GM18505 (cell line): ENCODE data around the gene KIAA2012.
"Not testable (repeated sequence)": the region's sequence is repeated elsewhere in the genome, so short reads cannot be mapped to it uniquely, and the experiment has no call there.

ENCODE experiments used
- ATAC-seq: cut with Tn5 transposase; IDR thresholded peaks from one replicate; pipeline ENCODE4 v1.9.1; 2021; ENCODE audit not compliant: unreplicated experiment
- POLR2A ChIP-seq: IDR thresholded peaks from 4 replicates; pipeline ENCODE4 v1.6.1; 2011; ENCODE audit warnings: borderline replicate concordance; ENCODE audit not compliant: insufficient read depth, insufficient read length; ENCODE audit errors: extremely low read depth

The KIAA2012 gene

DNA sequence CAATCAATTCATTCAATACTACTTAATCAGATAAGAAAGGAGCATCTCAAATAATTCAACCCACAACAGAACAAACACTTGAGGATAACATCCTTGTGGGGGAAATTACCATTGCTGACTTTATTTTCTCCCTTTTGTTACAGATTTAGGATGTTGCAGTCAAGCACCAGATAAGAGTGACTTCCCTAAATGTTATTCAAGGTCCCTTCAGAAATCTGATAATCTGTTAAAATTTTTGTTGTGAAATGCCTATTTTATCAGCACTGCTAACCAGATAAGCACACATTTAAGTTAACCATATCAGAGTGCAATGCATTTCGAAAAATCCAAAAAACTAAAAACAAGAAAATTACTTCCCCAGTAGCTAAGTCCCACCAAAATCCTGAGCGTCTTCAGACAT is 131.8 kb downstream of the KIAA2012 start:
- ATAC-seq = no peak
- TF ChIP-seq POLR2A = no peak

DNA sequence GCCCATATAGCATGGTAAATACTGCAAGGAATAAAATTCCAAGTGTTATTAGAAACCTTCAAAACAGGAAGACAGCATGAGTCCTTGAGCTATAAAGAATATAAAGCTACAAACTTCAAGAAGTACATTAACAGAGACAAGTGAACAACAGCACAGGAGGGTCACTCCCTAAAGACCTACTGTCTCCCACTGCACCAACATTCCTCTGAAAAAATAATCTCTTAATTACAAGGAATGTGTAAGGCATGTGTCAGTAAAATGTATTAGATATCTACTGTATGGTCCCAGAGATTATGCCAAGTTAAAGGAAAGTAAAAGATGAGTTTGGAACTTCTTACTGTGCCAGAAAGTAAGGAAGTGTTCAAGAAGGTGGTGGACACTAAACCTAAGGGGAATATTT is 135.5 kb downstream of the KIAA2012 start:
- ATAC-seq = no peak
- TF ChIP-seq POLR2A = no peak

DNA sequence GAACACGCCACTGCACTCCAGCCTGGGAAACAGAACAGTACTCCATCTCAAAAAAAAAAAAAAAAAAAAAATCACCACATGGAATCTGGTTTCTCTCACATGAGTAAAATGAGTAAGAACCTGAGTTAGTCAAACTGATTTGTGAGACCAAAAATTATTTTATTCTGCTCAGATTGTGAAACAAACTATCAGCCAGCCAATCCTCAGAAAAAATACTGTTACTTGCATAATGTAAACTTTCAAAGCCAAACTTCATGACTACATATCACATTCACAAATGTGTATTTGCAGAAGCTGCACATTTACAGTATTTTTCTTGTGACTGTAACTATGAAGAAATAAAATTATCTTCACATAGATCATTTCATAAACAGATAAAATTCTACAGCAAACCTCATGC is 142.1 kb downstream of the KIAA2012 start:
- TF ChIP-seq POLR2A = no peak
- no peak for ATAC-seq

DNA sequence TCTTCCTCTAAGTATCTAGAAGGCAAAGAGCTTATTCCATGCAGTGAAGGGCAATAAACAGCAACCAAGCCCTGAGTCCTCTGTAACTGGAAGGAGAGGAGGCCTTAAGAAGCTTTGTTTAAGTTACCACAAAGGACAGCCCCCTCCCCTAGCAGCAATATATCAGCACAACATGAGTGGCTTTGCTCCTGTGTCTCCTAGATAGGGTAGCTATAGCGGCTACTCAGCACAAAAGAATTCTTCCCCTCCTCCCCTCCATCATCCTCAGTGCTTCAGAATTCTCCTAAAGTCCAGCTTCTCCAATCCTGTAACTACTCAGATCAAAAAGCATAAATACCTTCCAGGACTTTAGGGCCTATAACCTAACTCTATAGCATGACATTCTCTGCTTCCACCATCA is 148.8 kb downstream of the KIAA2012 start:
- no peak for ATAC-seq
- no peak for TF ChIP-seq POLR2A

DNA sequence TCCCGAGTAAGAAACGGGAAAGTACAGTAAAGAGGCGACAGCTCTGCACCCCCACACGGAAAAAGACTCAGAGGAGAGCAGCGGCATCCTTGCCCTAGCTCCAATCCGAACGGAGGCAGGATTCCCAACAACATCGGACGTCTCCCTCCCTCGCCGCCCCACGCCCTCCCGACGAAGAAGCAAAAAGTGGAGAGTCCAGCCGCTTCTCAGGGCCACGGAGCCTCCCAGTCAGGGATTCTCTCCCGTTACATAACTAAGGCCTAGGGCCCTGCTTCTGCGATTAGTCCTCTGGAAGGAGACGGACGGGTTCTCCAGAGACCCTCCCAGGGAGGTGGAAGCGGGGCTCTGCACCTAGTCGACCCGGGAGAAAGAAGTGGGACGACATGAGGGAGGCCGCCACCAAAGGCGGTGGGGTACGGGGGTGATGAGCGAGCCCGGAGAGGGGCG is 164.8 kb downstream of the KIAA2012 start:
- no peak for TF ChIP-seq POLR2A
- ATAC-seq = peak; percentile 59

DNA sequence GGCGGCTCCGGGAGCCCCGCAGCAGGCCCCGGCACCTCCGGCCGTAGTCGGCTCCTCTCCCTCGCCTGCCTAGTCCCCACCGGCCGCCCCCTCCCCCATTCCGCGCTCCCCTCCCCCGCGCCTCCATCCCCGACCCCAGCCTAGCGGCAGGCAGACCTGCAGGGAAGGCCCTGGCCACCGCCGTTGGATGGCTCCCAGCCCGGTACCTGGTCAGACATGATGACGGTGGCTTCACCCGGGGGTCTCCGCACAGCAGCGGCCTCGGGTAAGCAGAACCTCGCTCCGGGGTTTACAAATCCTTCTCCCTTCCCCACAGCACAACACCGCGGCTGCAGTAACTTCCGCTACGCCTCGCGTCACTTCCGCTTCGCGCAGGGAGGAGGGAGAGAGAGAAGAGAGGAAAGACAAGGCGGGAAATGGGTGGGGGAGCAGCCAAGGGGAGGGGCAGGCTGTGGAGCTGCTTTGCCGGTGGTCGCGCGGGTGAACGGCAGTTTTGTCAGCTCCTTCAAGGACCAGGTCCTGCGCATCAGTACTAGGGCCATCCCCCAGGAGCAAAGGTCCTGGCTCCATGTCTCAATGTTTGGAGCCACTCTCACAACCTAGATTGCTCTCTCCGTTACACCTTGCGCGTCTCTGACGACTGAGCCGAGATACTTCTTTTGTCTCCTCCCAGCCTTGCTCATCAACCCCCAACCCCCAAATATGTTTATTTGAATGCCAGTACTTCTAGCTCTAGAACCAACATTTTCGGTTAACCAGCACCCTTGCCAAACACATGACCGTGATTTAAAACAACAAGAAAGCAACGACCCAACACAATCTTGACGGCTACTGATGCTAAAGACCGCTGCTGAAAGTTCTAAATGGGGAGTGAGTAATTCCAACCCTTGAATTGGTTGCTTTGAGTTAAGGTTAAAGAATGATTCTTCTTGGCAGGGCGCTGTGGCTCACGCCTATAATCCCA is 165.5 kb downstream of the KIAA2012 start, which contains the start of gene SUMO1:
Gene SUMO1 (minus strand): TSS at position 364 of the 964 bp plus-strand sequence. CDS start 146 bp downstream, at position 218.
- TF ChIP-seq POLR2A = peak; percentile 76
- ATAC-seq = peak; percentile 92

DNA sequence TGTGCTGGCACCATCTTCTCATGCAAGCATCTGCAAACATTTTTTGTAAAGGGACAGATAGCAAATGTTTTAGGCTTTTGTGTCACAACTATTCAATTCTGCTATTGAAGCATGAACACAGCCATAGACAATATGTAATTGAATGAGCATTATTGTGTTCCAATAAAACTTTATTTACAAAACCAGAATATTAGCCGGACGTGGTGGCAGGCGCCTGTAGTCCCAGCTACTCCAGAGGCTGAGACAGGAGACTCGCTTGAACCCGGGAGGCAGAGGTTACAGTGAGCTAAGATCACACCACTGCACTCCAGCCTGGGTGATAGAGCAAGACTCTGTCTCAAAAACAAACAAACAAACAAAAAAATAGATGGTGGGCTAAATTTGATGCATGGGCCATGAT is 174.7 kb downstream of the KIAA2012 start:
- ATAC-seq = not testable (repeated sequence)

DNA sequence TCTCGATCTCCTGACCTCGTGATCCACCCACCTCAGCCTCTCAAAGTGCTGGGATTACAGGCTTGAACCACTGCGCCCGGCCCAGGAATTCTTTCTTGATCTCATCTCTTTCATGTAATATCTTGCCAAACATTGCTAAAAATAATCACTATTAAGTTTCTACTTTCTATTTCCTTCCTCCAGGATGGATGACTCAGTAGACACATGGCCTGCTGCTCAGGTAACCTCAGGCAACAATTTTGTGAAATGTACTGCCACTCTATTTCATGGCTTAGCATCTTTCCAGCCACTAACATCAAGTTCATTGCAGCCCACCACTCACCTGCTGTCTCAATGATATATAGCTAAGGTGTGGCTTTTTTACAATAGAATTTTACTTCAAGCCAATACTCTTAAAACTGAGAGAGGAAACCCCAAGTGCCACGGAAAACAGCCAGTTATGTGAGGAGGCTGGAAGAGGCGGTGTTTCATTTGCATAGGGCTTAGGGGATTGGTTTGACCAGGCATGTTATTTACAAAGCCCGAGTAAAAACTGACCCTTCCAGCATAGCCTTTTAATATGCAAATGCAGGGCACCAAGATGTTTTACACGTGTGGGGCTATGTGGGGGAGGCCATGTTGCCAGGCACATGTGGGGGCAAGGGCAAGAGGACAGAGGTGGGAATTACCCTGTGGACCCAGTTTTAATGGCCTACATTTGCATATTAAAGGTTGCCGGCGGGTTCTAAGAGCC is 176.6 kb downstream of the KIAA2012 start:
- no peak for ATAC-seq

DNA sequence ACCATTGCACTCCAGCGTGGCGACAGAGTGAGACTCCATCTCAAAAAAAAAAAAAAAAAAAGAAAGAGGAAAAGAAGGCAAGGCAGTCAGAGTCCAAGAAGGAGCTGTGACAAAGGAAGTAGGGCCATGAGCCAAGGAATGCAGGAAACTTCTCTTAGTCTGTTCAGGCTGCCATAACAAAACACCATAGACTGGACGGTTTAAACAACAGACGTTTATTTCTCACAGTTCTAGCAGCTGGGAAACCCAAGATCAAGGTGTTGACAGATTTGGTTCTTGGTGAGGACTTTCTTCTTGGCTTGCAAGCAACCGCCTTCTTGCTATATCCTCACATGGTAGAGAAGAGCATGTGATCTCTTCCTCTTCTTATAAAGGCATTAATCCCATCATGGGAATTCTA is 178.4 kb downstream of the KIAA2012 start:
- no peak for TF ChIP-seq POLR2A
- ATAC-seq = no peak

More for the DNA sequence above, 176.6 kb downstream of the KIAA2012 start:
- no peak for TF ChIP-seq POLR2A
